HL-60 (cell line): Measurements from ENCODE around the gene TAF1L.

Experiments used
- TF ChIP-seq, protein P1 (sequence below): IDR thresholded peaks from one replicate; pipeline ENCODE4 v1.5.1; 2011; ENCODE audit warnings: low read length, control low read depth, inconsistent platforms; ENCODE audit not compliant: insufficient read depth
- TF ChIP-seq, protein P2 (sequence below): IDR thresholded peaks from 2 replicates; pipeline ENCODE4 v1.6.1; 2012; ENCODE audit warnings: low read depth; ENCODE audit not compliant: insufficient replicate concordance

DNA sequence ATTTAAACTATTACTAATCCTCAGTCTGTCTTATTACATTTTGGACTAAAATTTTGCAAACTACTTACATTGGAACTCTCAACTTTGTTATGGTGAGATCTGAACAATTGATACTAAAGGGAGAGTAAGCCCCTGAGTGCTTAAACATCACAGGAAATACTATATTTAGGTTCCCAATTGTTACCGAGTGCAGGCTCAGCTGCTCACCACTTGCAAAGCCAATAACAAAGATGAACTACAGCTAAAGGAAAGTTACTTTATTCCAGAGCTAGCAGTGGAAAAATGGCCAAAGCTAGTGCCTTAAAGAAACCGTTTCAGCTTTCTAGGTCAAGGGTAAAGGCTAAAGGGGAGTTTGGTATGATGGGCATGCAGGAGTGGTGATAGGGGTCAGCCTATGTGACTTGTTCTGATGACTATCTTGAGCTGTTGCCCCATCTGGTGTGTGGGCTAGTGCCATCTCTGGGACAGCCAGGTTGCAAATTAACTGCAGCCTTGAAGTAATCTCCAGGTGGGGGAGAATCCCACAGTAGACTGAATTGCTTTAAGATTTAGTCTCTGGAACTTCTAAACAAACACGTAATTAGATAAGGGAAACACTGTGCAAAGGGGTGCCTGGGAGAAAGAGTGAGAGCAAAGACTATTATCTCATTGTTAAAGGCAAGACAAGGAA is 54.7 kb downstream of the TAF1L start:
- TF ChIP-seq, protein P1, sequence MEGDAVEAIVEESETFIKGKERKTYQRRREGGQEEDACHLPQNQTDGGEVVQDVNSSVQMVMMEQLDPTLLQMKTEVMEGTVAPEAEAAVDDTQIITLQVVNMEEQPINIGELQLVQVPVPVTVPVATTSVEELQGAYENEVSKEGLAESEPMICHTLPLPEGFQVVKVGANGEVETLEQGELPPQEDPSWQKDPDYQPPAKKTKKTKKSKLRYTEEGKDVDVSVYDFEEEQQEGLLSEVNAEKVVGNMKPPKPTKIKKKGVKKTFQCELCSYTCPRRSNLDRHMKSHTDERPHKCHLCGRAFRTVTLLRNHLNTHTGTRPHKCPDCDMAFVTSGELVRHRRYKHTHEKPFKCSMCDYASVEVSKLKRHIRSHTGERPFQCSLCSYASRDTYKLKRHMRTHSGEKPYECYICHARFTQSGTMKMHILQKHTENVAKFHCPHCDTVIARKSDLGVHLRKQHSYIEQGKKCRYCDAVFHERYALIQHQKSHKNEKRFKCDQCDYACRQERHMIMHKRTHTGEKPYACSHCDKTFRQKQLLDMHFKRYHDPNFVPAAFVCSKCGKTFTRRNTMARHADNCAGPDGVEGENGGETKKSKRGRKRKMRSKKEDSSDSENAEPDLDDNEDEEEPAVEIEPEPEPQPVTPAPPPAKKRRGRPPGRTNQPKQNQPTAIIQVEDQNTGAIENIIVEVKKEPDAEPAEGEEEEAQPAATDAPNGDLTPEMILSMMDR = no peak
- TF ChIP-seq, protein P2, sequence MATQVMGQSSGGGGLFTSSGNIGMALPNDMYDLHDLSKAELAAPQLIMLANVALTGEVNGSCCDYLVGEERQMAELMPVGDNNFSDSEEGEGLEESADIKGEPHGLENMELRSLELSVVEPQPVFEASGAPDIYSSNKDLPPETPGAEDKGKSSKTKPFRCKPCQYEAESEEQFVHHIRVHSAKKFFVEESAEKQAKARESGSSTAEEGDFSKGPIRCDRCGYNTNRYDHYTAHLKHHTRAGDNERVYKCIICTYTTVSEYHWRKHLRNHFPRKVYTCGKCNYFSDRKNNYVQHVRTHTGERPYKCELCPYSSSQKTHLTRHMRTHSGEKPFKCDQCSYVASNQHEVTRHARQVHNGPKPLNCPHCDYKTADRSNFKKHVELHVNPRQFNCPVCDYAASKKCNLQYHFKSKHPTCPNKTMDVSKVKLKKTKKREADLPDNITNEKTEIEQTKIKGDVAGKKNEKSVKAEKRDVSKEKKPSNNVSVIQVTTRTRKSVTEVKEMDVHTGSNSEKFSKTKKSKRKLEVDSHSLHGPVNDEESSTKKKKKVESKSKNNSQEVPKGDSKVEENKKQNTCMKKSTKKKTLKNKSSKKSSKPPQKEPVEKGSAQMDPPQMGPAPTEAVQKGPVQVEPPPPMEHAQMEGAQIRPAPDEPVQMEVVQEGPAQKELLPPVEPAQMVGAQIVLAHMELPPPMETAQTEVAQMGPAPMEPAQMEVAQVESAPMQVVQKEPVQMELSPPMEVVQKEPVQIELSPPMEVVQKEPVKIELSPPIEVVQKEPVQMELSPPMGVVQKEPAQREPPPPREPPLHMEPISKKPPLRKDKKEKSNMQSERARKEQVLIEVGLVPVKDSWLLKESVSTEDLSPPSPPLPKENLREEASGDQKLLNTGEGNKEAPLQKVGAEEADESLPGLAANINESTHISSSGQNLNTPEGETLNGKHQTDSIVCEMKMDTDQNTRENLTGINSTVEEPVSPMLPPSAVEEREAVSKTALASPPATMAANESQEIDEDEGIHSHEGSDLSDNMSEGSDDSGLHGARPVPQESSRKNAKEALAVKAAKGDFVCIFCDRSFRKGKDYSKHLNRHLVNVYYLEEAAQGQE = no peak
